HCT116 (cell line): ENCODE results near the gene RAB40C. TPM values are rescaled to one million over a fixed set of nuclear protein-coding genes. Genes with fewer than 3 reads are reported as not detected.

Experiments used
- ATAC-seq: fragments of 200-7000 bp; cut with Tn5 transposase; 2 replicates; pipeline ENCODE4 v1.9.1; 2020; ENCODE audit warnings: mild to moderate bottlenecking, moderate library complexity
- BruUV-seq: library from RNA; stranded (reverse); fragments of 400-500 nt; replicated peaks from 2 replicates; lab custom pipeline; 2021; lab: Mats Ljungman, UMichigan
- CTCF ChIA-PET: fragments of 300-600 bp; sonication (Branson Sonifier 250); formaldehyde crosslinking; loops from one replicate; lab custom pipeline; 2021; ENCODE audit warnings: antibody characterized with exemption; lab: Charles Lee
- POLR2A ChIA-PET: fragments of 300-600, 350-600 bp; sonication (Branson Sonifier 250); formaldehyde crosslinking; loops from one replicate; lab custom pipeline; 2021; ENCODE audit warnings: antibody characterized with exemption; lab: Charles Lee
- RAD21 ChIA-PET, 2 experiments: fragments of 300-600 bp; sonication (Branson Sonifier 250); formaldehyde crosslinking; loops; one replicate each; lab custom pipeline; 2023; ENCODE audit warnings: low total read pairs in 2 of 2; ENCODE audit not compliant: uncharacterized antibody in 2 of 2, unreplicated experiment in 2 of 2, low non-redundant PET in 1 of 2; lab: Charles Lee
- DNase-seq: peaks from one replicate; pipeline ENCODE4 v3.0.0-alpha.2; 2010; ENCODE audit warnings: low read depth, low spot score
- H2AFZ ChIP-seq: fragments of 200-600 bp; shearing (Covaris generic), sonication (generic); 2 replicates; pipeline ENCODE4 v1.6.1; 2017; ENCODE audit warnings: low read depth, mixed run types, mixed read lengths, antibody characterized with exemption, low read length; ENCODE audit not compliant: poor library complexity, severe bottlenecking
- H3K27ac ChIP-seq: 2 replicates; pipeline ENCODE4 v1.5.1; 2012; ENCODE audit warnings: low read depth, low read length
- H3K27me3 ChIP-seq: fragments of 200-600 bp; sonication (generic); 2 replicates; pipeline ENCODE4 v1.6.1; 2016; ENCODE audit warnings: mixed run types, low read length, mixed read lengths; ENCODE audit not compliant: insufficient read depth
- H3K36me3 ChIP-seq, 2 experiments: fragments of 200-500 bp in 1 of 2; fragments of 200-600 bp in 1 of 2; sonication (Bioruptor generic) in 1 of 2; sonication (generic) in 1 of 2; 2 replicates each; pipeline versions ENCODE4 v1.5.1 to v1.6.1; 2014 to 2016; ENCODE audit warnings: low read length in 2 of 2, inconsistent platforms in 1 of 2, mixed read lengths in 1 of 2, mixed run types in 1 of 2; ENCODE audit not compliant: insufficient read depth in 2 of 2, control insufficient read depth in 1 of 2
- H3K4me1 ChIP-seq, 2 experiments: fragments of 200-600 bp in 1 of 2; sonication (generic) in 1 of 2; 2 replicates each; pipeline versions ENCODE4 v1.5.1 to v1.6.1; 2012 to 2017; ENCODE audit warnings: low read length in 2 of 2, inconsistent platforms in 1 of 2, mild to moderate bottlenecking in 1 of 2, mixed read lengths in 1 of 2, mixed run types in 1 of 2, moderate library complexity in 1 of 2; ENCODE audit not compliant: insufficient read depth in 2 of 2, control insufficient read depth in 1 of 2
- H3K4me2 ChIP-seq: fragments of 200-600 bp; sonication (generic); 2 replicates; pipeline ENCODE4 v1.6.1; 2017; ENCODE audit warnings: mixed run types, low read length, mixed read lengths
- H3K4me3 ChIP-seq, 2 experiments: fragments of 200-600 bp in 1 of 2; sonication (generic) in 1 of 2; replicated peaks in 1 of 2; 2 replicates each; pipeline ENCODE4 v1.5.1; 2011 to 2016; ENCODE audit warnings: low read length in 2 of 2, control low read depth in 1 of 2, low read depth in 1 of 2, mild to moderate bottlenecking in 1 of 2, mixed read lengths in 1 of 2, mixed run types in 1 of 2
- H3K79me2 ChIP-seq: fragments of 200-600 bp; sonication (generic); 2 replicates; pipeline ENCODE4 v1.6.1; 2017; ENCODE audit warnings: mild to moderate bottlenecking, mixed run types, low read length, moderate library complexity, mixed read lengths; ENCODE audit not compliant: insufficient read depth
- H3K9ac ChIP-seq: fragments of 200-600 bp; sonication (generic); 2 replicates; pipeline ENCODE4 v1.6.1; 2016; ENCODE audit warnings: low read length, mixed read lengths
- H3K9me2 ChIP-seq: fragments of 200-600 bp; sonication (generic), shearing (Covaris generic); 2 replicates; pipeline ENCODE4 v1.6.1; 2017; ENCODE audit warnings: mixed run types, mild to moderate bottlenecking, moderate library complexity; ENCODE audit not compliant: insufficient read depth
- H3K9me3 ChIP-seq, 2 experiments: fragments of 200-500 bp in 1 of 2; fragments of 200-600 bp in 1 of 2; sonication (Bioruptor generic) in 1 of 2; sonication (generic) in 1 of 2; 2 replicates each; pipeline ENCODE4 v1.6.1; 2014 to 2017; ENCODE audit warnings: low read length in 2 of 2, mixed read lengths in 2 of 2, inconsistent platforms in 1 of 2, low read depth in 1 of 2, mild to moderate bottlenecking in 1 of 2, mixed run types in 1 of 2, moderate library complexity in 1 of 2; ENCODE audit not compliant: control insufficient read depth in 1 of 2, insufficient read depth in 1 of 2
- H4K20me1 ChIP-seq: fragments of 200-600 bp; sonication (generic), shearing (Covaris generic); 2 replicates; pipeline ENCODE4 v1.6.1; 2017; ENCODE audit warnings: mixed run types, mild to moderate bottlenecking, moderate library complexity; ENCODE audit not compliant: insufficient read depth
- ATF3 ChIP-seq: IDR thresholded peaks from 2 replicates; pipeline ENCODE4 v1.6.1; 2012
- CBX3 ChIP-seq: IDR thresholded peaks from 2 replicates; pipeline ENCODE4 v1.6.1; 2012; ENCODE audit warnings: low read depth
- CTCF ChIP-seq, 3 experiments: fragments of 200-600 bp in 1 of 3; sonication (generic) in 1 of 3; IDR thresholded peaks in 2 of 3; conservative IDR thresholded peaks in 1 of 3; 2 replicates each; pipeline ENCODE4 v1.5.1; 2012 to 2017; ENCODE audit warnings: low read depth in 2 of 3, low read length in 2 of 3, antibody characterized with exemption in 1 of 3, borderline replicate concordance in 1 of 3, control low read depth in 1 of 3, mild to moderate bottlenecking in 1 of 3, mixed read lengths in 1 of 3, mixed run types in 1 of 3, moderate library complexity in 1 of 3; ENCODE audit not compliant: insufficient read depth in 1 of 3
- EGR1 ChIP-seq: IDR thresholded peaks from 2 replicates; pipeline ENCODE4 v1.6.1; 2012; ENCODE audit warnings: low read depth
- FOSL1 ChIP-seq: IDR thresholded peaks from 2 replicates; pipeline ENCODE4 v1.6.1; 2012; ENCODE audit warnings: low read depth
- MAX ChIP-seq: IDR thresholded peaks from 2 replicates; pipeline ENCODE4 v1.6.1; 2012
- POLR2A ChIP-seq: IDR thresholded peaks from 2 replicates; pipeline ENCODE4 v1.7.0; 2011; ENCODE audit warnings: borderline replicate concordance; ENCODE audit not compliant: insufficient read depth, insufficient read length; ENCODE audit errors: extremely low read depth
- RAD21 ChIP-seq: IDR thresholded peaks from 2 replicates; pipeline ENCODE4 v1.6.1; 2012; ENCODE audit warnings: low read depth, mild to moderate bottlenecking
- SIN3A ChIP-seq: IDR thresholded peaks from 2 replicates; pipeline ENCODE4 v1.6.1; 2012; ENCODE audit warnings: low read depth
- SP1 ChIP-seq: IDR thresholded peaks from 2 replicates; pipeline ENCODE4 v1.6.1; 2012; ENCODE audit warnings: low read depth
- TCF7L2 ChIP-seq: IDR thresholded peaks from 2 replicates; pipeline ENCODE4 v1.7.0; 2011; ENCODE audit warnings: borderline replicate concordance, inconsistent platforms; ENCODE audit not compliant: insufficient read depth, insufficient read length; ENCODE audit errors: extremely low read depth
- YY1 ChIP-seq: IDR thresholded peaks from 2 replicates; pipeline ENCODE4 v1.6.1; 2011; ENCODE audit warnings: low read length, low read depth, moderate library complexity, mild to moderate bottlenecking; ENCODE audit not compliant: insufficient replicate concordance; ENCODE audit errors: extremely low read depth
- ZBTB33 ChIP-seq: IDR thresholded peaks from 2 replicates; pipeline ENCODE4 v1.6.1; 2011; ENCODE audit warnings: mild to moderate bottlenecking, low read length, moderate library complexity; ENCODE audit not compliant: insufficient replicate concordance; ENCODE audit errors: extremely low read depth
- ZFX ChIP-seq: fragments of 450-650 bp; IDR thresholded peaks from 2 replicates; pipeline ENCODE4 v1.6.1; 2017
- ZNF274 ChIP-seq: fragments of 200-500 bp; sonication (Bioruptor generic); IDR thresholded peaks from 2 replicates; pipeline ENCODE4 v1.6.1; 2014; ENCODE audit warnings: mild to moderate bottlenecking, low read depth, low read length, inconsistent platforms
- intact Hi-C: fragments of 100-400 bp; cut with micrococcal nuclease; formaldehyde crosslinking; loops from 2 replicates; pipeline ENCODE4 v1.10.0; 2022
- total RNA-seq: library from RNA; stranded (reverse); gene quantifications from one replicate; pipeline ENCODE4 v1.2.1, GENCODE V29; 2021; ENCODE audit not compliant: unreplicated experiment

RAB40C gene
- total RNA-seq, 1 experiment from 2014 or later: 14.1 TPM

- TF ChIP-seq ZBTB33: no peak
- no peak for TF ChIP-seq POLR2A
These were observed 20.1 kb downstream of the RAB40C start (continued) for GRCh38 chr16:609984-610383.

GRCh38 chr16:610513-611381 is 20.9 kb downstream of the RAB40C start:
- intact Hi-C loops: no loop called here
- CTCF ChIA-PET: no interaction called here
- Histone ChIP-seq H3K9me2 (no peaks in the 10 kb centered on the region), H3K4me2 (no peak overlapping the region), H3K9me3 (no peaks in the 10 kb centered on the region), H3K36me3 (no peaks in the 10 kb centered on the region), H3K4me1 (no peaks in the 10 kb centered on the region), H2AFZ (no peak overlapping the region), H4K20me1 (no peaks in the 10 kb centered on the region), H3K27ac (no peak overlapping the region), H3K4me3 (no peak overlapping the region), H3K9ac (no peak overlapping the region), H3K27me3 (no peaks in the 10 kb centered on the region), H3K79me2 (peaks cover 6% of the 10 kb centered on the region; the same call in 1 of the 2 replicates)
- POLR2A ChIA-PET: no interaction called here
- no TSS peak for BruUV-seq
- RAD21 ChIA-PET: no interaction called here
- no peak for DNase-seq
- ATAC-seq: peak; percentile 81
- TF ChIP-seq FOSL1 (no peak), ZNF274 (no peak), ZBTB33 (no peak), CBX3 (no peak), SP1 (no peak), YY1 (no peak), TCF7L2 (no peak), ZFX (no peak), ATF3 (no peak), CTCF (IDR thresholded peaks at IDR 0.05 in 2 of 3, conservative IDR thresholded peaks at IDR 0.05 in 1 of 3; ENCODE audit: borderline replicate concordance in 1 of 3, insufficient read depth in 1 of 3, low read depth in 2 of 3, low read length in 2 of 3) (peak; percentile 14 to 65 (median 50); a peak in 5 of 6 replicates), SIN3A (no peak), MAX (no peak), RAD21 (peak; percentile 46), EGR1 (no peak)
